Spleen (tissue), 7 donors: ENCODE measurements around the gene FOXK2.
A peak's percentile ranks its signal among the peaks of the same experiment; 100 is the strongest.

Source experiments
- POLR2A ChIP-seq, 3 donors: fragments of 450-650 bp; IDR thresholded peaks; one replicate each; pipeline ENCODE4 v1.5.1; 2017; ENCODE audit warnings: antibody characterized with exemption in 3 of 3, mild to moderate bottlenecking in 1 of 3
- POLR2AphosphoS5 ChIP-seq, 3 donors: sonication (generic); formaldehyde crosslinking; IDR thresholded peaks; one replicate each; pipeline ENCODE4 v1.5.1; 2017; ENCODE audit warnings: antibody characterized with exemption in 3 of 3
- TF ChIP-seq, protein P1 (sequence below), 11 experiments: fragments of 200-600 bp in 7 of 11; fragments of 450-650 bp in 4 of 11; sonication (generic) in 4 of 11; IDR thresholded peaks in 8 of 11; conservative IDR thresholded peaks in 3 of 11; 1 replicate in 7 of 11; 2 replicates in 4 of 11; pipeline versions ENCODE4 v1.4.0 to v1.8.0; 2016 to 2021; ENCODE audit warnings: antibody characterized with exemption in 11 of 11, inconsistent platforms in 4 of 11, mild to moderate bottlenecking in 1 of 11
- donor health status: DM: no; HTN: no; CAD: no; lungs with moderate emphysema.
- donor health status: DM: no; HTN: no; CAD: no.
- donor health status: DM: no; HTN: no; CAD: no.

DNA sequence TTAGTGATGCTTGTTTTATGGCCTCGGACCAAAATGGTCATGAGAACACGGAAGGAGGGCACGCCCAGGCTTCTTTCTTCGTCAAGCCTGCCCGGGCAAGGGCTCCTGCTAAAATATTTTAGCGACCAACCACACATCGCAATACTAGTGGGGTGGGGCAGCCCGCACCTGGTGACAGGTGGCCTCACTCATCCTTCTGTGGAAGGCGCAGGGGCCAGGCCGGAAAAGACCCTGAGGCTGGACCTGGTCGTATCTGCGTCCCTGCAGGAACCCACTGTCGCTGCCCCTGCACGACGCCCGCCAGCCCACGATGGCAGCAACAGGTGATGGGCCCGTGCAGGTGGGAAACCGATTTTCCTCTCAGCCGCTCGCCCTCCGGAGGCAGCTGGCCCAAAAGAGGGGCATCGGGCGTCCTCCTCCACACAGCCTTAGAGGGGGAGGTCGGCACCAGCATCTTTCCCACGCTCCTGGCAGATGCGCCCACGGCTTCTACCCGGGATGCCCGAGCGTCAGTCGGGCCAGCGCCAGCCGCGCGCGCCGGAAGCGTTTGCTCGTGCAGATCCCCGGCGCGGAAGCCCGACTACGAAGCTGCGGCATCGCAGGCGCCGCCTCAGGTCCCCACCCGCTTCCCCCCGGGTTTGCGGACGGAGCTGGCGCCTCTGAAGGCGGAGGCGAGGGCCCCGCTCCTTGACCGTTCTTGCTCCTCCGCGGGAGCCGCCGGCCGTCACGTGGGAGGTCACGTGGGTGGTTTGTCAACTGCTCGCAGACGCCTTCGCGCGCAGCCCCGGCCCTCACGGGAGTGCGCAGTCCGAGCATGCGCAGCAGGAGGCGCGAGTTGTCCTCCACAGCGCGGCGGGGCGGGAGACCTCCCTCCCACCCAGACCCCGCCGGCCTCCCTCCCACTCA lies 22.8 kb upstream of the FOXK2 start:
- TF ChIP-seq, protein P1, sequence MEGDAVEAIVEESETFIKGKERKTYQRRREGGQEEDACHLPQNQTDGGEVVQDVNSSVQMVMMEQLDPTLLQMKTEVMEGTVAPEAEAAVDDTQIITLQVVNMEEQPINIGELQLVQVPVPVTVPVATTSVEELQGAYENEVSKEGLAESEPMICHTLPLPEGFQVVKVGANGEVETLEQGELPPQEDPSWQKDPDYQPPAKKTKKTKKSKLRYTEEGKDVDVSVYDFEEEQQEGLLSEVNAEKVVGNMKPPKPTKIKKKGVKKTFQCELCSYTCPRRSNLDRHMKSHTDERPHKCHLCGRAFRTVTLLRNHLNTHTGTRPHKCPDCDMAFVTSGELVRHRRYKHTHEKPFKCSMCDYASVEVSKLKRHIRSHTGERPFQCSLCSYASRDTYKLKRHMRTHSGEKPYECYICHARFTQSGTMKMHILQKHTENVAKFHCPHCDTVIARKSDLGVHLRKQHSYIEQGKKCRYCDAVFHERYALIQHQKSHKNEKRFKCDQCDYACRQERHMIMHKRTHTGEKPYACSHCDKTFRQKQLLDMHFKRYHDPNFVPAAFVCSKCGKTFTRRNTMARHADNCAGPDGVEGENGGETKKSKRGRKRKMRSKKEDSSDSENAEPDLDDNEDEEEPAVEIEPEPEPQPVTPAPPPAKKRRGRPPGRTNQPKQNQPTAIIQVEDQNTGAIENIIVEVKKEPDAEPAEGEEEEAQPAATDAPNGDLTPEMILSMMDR (IDR thresholded peaks at IDR 0.05 in 8 of 11, conservative IDR thresholded peaks at IDR 0.05 in 3 of 11), result peak in 3 of 11 experiments; percentile 20 to 29 (median 24)
- TF ChIP-seq POLR2A (IDR thresholded peaks at IDR 0.05) (peak in 1 of 3 donors; percentile 14), POLR2AphosphoS5 (IDR thresholded peaks at IDR 0.05) (peak; percentile 93 to 96 (median 95))
